Astrocyte of the hippocampus (primary cell): Measurements from ENCODE around the gene WDR83.
"Not testable (repeated sequence)": the region's sequence is repeated elsewhere in the genome, so short reads cannot be mapped to it uniquely, and the experiment has no call there.

Experiments used
- DNase-seq: peaks from one replicate; pipeline ENCODE4 v3.0.0; 2011; ENCODE audit warnings: low read depth, low spot score

Gene WDR83, protein sequence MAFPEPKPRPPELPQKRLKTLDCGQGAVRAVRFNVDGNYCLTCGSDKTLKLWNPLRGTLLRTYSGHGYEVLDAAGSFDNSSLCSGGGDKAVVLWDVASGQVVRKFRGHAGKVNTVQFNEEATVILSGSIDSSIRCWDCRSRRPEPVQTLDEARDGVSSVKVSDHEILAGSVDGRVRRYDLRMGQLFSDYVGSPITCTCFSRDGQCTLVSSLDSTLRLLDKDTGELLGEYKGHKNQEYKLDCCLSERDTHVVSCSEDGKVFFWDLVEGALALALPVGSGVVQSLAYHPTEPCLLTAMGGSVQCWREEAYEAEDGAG

DNA sequence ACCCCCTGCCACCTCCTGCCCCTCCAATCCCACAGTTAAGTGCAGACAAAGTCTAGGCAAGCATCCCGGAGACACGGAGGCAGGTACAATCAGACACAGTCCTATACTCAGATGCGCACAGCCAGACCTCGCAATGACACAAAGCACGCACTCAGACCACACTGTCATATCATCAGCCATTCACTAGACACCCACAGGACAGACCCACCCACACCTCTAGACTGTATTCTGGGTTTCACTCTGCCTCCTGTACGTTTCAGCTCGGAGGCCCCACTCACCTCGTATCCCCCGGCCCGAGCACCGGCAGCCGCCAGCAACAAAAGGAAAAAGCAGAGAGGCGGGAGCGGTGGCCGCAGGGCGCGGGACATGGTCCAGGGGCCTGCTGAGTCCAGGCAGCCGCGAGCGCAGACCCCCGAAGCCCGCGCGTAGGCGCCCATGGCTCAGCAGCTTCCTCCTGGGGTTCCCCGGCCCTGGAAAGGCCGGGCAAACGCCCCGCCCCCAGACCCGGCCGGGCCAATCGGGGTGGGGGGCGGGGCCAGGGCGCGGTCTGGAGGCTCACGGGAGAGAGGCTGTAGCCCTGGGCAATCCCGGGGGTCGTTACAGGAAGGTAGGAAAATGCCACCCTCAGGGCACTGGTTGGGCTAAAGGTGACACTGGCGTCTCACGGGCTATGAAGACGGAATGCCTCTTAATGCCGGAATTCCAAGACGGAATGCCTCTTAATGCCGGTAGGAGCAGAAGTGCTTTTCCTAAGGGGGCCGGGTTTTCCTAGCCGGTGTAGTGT is at the start of gene WDR83, which contains the start of gene MAN2B1:
Gene WDR83 (plus strand): TSS at position 543 of the 784 bp plus-strand sequence. CDS start 2,984 bp downstream, outside the sequence.
Gene MAN2B1 (minus strand): TSS at position 478 of the 784 bp plus-strand sequence. CDS start 41 bp downstream, at position 437.
- peak; percentile 91 for DNase-seq

DNA sequence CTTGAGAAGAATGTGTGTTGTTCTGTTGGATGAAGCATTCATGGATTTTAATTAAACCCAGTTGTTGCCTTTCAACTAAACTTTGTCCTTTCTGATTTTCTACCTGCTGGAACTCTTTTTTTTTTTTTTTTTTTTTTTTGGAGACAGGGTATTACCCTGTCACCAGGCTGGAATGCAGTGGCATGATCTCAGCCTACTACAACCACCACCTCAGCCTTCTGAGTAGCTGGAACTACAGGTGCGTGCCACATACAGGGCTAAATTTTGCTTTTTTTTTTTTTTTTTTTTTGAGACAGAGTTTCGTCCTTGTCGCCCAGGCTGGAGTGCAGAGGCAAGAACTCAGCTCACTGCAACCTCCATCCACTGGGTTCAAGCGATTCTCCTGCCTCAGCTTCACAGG is 49.0 kb upstream of the WDR83 start:
- no peak for DNase-seq

DNA sequence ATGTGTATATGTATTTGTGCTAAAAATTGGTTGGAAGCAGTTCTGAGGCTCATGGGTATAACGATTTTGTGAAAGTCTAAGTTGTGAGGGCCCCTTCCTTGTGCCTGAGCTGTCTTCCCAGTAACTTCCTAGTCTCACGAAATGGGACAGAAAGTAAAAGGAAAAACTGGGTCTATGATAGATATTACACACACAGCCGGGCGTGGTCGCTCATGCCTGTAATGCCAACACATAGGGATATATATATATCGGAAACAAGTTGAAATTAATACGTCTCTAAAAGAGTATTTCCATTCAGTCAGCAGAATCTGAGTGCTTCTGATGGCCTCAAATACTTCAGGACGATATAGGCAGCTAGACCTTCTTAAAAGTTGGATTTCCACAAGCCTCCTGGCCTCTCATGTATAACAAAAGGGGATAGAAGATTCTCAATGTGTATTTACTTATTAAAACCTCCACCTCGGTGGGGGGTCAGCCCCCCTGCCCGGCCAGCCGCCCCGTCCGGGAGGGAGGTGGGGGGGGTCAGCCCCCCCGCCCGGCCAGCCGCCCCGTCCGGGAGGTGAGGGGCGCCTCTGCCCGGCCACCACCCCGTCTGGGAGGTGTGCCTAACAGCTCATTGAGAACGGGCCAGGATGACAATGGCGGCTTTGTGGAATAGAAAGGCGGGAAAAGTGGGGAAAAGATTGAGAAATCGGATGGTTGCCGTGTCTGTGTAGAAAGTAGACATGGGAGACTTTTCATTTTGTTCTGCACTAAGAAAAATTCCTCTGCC is 45.2 kb upstream of the WDR83 start:
- DNase-seq = not testable (repeated sequence)

DNA sequence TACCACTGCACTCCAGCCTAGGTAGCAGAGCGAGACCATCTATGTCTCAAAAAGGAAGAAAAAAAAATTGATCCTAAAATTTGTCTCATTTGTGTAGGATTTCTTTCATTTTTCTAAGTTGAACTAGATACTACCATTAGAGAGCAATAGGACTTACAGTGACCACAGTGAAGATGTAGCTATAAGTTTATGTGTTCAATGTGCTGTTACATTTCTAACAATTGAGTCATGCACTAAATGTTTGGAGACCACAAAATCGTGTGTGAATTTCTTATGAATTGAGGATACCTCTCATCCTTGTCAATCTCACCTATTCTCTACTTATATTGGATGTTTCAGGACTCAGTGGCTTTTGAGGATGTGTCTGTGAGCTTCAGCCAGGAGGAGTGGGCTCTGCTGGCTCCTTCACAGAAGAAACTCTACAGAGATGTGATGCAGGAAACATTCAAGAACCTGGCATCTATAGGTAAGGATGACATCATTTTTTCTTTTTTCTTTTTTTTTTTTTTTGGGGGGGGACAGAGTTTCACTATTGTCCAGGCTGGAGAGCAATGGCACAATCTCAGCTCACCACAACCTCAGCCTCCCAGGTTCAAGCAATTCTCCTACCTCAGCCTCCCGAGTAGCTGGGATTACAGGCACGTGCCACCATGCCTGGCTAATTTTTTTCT is 43.1 kb upstream of the WDR83 start:
- DNase-seq = no peak

DNA sequence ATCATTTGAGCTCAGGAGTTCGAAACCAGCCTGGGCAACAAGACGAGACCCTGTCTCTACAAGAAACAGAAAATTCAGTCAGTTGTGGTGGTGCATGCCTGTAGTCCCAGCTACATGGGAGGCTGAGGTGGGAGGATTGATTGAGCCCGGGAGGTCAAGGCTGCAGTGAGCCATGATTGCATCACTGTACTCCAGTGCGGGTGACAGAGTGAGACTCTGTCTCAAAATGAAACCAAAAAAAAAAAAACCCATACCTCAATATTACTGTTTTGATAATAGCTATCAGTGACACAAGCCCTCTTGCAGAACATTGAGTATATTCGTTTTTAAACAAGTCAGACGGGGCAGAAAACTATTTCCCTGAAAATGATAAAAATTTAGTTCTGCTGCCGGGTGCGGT is 39.6 kb upstream of the WDR83 start:
- no peak for DNase-seq

DNA sequence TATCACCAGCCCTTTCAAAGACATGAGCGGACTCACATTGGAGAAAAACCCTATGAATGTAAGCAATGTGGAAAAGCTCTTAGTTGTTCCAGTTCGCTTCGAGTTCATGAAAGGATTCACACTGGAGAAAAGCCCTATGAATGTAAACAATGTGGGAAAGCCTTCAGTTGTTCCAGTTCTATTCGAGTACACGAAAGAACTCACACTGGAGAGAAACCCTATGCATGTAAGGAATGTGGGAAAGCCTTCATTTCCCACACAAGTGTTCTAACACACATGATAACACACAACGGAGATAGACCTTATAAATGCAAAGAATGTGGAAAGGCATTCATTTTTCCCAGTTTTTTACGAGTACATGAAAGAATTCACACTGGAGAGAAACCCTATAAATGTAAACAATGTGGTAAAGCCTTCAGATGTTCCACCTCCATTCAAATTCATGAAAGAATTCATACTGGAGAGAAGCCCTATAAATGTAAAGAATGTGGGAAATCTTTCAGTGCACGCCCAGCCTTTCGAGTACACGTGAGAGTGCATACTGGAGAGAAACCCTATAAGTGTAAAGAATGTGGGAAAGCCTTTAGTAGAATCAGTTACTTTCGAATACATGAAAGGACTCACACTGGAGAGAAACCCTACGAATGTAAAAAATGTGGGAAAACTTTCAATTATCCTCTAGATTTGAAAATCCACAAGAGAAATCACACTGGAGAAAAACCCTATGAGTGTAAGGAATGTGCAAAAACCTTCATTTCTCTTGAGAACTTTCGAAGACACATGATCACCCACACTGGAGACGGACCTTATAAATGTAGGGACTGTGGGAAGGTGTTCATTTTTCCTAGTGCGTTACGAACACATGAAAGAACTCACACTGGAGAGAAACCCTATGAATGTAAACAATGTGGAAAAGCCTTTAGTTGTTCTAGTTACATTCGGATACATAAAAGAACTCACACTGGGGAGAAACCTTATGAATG is 38.3 kb upstream of the WDR83 start:
- peak; percentile 22 for DNase-seq

DNA sequence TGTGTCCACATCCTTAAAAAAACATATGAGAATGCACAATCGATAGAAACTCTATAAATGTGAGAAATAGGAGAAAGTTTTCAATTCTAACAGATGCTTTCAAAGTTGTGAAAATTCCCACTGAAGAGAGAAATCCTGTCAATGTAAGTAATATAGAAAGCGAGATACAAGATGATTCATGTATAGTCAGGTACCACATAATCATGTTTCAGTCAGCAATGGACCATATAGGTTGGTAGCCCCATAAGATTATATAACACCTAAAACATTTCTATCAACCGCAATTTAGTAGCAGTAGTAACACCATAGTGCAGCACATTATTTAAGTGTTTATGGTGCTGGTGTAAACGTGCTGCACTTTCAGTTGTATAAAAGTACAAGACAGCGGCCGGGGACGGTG is 37.4 kb upstream of the WDR83 start:
- no peak for DNase-seq

DNA sequence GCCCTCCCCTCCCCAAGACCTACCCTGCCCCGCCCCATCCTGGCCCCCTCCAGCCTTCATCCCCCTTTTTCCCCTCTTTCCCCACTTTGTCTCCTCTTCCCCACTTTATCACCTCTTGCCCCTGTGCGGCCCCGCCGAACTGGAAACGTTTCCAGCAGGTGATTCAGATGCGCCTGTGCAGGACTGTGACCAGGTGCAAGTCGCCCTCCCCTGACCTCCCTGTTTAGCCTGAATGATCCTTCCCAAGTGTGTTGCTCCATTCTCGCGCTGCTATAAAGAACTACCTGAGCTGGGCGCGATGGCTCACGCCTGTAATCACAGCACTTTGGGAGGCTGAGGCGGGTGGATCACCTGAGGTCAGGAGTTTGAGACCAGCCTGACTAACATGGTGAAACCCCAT is 30.0 kb upstream of the WDR83 start:
- DNase-seq = no peak

DNA sequence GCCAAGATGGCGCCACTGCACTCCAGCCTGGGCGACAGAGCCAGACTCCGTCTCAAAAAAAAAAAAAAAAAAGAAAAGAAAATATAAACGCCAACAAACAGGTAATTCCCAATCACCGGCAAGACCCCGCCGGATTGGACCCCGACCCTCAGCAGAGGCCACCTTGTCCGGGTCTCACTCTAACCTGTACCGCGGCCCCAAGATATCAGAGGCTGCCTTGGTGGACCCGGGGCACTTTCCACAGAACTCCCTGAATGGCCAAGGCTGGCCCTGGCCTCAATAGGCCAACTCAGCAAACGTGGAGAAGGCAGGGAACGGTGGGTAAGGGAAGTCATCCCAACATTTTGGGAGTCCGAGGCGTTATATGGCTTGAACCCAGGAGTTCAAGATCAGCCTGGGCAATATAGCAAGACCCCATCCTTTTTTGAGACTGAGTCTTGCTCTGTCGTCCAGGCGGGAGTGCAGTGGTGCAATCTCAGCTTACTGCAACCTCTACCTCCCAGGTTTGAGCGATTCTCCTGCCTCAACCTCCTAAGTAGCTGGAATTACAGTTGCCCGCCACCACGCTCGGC is 27.9 kb upstream of the WDR83 start:
- no peak for DNase-seq

DNA sequence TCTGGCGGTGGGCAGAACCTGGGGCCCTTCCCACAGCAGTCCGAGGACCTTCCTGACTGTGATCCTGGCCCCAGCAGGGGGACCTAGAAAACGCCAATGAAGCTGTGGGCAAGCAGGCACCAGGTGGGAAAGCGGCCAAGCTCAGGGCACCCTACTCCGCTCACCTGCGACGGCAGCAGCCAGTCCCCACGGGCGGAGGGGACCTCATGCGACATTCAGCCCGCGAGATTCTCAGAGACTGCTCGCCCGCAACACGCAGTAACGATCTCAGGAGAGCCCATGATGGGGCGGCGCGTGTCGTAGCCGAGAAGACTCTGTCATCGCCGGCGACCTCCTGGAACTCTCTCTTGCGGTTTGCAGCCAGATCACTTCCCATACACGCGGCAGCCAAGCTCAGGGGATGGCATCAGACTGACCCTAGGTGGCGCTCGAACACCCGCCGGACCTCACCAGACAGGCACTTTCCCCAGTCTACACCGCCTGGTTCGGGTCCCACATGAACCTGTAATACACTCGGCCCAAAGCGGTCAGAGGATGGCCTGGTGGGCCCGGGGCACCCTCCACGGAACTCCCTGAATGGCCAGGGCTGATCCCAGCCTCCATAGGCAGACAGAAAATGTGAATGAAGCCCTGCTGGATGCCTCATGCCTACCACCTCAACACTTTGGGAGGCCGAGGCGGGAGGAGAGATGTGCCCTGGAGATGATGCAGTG is 26.6 kb upstream of the WDR83 start:
- peak; percentile 92 for DNase-seq

DNA sequence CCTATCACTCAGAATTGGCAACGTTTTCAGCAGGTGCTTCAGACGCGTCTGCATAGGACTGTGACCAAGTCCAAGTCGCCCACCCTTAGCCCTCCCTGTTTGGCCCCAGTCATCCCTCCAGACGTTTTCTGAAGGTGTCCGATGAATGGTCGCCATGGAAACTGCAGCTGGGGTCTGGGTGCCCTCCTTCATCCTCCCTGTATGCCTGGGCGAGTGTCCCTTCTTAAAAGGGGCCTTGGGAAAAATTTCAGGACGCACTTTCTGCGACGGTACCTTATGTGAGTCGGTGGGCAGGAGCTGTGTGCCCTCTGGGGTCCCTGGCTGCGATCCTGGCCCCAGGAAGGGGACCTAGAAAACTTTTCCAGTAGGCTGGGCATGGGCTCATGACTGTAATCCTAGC is 25.2 kb upstream of the WDR83 start:
- DNase-seq = no peak

DNA sequence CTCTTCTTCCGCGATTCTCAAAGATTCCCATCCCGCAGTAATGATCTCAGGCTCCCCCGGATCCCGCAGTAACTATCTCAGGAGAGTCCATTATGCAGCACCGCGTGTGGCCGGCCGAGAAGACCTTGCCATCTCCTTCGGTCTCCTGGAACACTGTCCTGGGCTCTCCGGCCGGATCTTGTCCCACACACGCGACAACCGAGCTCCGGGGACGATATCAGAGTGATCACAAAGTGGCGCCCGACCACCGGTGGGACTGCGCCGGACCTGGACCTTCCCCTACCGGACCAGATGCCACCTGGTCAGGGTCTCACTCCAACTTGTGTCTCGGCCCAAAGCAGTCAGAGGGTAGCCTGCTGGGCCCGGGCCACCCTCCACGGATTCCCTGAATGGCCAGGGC is 24.1 kb upstream of the WDR83 start:
- no peak for DNase-seq

DNA sequence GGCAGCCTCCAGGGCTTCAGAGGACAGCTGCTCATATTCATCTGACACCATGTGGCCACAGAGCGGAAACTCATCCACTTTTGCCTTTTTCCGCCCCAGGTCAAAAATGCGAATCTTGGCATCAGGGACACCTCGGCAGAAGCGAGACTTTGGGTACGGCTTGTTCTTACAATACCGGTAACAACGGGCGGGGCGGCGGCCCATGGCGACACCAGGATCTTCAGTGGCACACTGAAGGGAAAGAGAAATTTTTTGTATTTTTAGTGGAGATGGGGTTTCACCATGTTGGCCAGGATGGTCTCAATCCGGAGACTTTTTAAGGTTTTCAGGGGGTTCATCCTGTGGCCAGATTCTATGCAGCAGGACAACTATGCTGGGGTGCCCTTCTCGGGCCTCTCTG is 22.9 kb upstream of the WDR83 start:
- not testable (repeated sequence) for DNase-seq

DNA sequence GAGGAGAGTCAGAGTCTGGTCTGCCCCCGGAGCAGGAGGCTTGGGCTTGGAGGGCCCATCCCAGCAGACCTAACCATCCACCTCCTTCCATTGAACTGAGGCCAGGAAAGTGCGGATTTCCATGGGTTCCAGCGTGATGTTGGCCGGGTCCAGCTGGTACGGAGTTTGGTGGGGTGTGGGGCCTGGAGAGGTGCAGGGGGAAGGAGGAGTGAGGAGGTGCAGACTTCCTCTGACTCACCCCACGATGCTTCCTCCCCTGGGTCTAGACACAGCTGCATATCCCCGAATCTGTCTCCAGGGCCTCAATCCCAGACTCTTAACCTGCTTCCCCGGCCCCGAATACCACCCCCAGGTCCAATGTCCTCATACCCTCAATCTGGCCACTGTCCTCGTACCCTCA is 20.1 kb upstream of the WDR83 start:
- no peak for DNase-seq

DNA sequence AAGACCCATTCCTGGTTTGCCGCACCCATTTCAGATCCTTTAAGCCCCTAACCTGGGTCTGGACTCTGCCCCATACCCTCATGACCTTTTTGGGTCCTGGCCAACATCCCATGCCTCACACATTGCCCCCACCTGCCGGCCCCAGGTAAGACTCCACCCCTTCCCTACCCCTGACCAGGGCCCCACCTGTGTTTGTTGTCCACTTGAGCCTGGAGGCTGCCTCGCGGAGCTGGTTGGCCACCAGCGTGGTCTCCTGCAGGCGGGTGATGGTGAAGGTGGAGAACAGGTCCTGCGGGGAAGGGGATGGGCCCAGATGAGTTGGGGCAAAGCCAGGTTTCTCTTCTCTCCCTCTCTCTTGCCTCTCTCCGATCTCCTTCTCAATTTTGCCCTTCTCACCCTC is 19.6 kb upstream of the WDR83 start:
- no peak for DNase-seq

DNA sequence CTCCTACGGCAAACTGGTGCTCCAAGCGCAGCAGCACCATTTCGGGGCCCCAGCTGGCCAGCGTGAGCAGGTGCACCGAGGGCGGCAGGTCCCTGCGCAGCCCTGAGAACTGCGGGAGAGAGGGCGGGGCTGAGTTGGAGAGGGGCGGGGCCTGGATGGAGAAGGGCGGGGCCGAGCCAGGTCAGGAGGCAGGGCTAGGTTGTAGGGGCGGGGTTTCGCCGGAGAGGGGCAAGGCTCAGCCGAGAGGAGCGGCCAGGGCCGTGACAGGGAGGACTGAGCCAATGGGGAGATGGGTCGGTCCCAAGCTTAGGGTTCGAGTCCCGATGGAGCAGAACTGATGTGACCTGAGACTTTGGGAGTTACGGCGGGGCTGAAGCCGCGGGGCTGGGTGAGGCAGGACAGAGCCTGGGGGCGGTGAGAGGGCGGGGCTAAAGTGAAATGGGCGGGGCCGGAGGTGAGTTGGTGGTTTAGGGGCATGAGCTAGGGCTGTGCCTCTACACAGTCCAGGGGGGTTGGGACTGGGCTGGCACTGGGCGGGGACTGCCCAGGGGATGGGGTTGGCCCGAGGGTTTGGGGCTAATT is 19.0 kb upstream of the WDR83 start:
- DNase-seq = peak; percentile 44

DNA sequence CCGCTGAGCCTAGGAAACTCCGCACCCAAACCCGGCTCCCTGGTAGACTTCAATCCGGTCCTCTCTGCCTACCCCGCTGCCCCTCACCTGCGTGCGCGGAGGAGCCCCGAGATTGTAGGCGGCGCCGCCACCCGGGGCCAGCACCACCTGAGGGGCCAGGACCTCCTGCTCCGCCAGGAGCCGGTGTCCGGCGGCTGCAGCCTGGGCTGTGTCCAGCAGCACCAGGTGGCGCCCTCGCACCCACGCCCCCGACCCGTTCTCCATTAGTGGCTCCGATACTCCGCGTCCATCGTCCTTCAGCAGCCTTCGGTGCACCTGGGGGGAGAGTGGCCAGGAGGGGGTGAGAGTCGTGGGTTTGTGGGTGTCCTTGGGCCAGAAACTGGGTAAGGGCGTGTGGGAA is 18.5 kb upstream of the WDR83 start:
- DNase-seq = peak; percentile 31

DNA sequence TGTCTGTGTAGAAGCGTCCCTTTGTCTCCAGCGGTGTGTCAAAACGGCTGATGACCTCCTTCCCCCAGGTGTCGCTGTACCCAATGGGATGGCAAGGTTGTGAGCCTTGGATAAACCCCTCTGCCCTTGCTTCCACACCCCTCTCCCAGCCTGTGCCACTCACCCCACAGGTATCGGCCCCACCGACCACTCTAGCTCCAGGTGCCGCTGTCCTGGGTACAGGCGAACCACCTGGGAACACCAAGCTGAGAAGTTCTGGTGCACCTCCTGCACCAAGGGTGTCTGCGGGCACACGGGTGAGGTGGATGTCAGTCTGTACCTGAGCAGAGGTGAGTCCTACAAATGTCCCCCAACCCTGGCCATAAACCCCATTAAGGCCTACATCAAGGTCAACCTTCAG is 16.7 kb upstream of the WDR83 start:
- DNase-seq = no peak

DNA sequence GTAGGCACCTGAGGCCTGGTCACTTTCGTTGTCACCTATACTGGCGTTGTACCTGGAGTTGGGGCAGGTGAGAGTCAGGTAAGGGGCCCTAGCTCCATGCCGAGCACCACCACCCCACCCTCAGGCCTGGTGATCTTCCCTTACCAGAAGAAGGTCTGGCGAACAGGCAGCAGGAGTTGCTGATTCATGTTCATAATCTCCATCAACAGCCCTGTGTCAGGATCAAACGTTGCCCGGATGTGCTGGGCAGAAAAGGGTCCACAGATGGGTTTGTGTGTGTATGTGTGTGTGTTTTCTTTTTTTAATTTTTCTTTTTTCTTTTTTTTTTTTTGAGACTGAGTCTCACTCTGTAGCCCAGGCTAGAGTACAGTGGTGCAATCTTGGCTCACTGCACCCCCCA is 14.4 kb upstream of the WDR83 start:
- no peak for DNase-seq
